GM23248 (cell line): Measurements from ENCODE around the gene DTNA.

Source experiments
- EZH2 ChIP-seq: fragments of 200-600 bp; sonication (generic); IDR thresholded peaks from 2 replicates; pipeline ENCODE4 v1.6.1; 2018; ENCODE audit warnings: antibody characterized with exemption, mild to moderate bottlenecking; ENCODE audit not compliant: insufficient read depth, poor library complexity, severe bottlenecking
- EZH2phosphoT487 ChIP-seq: fragments of 200-600 bp; sonication (generic); IDR thresholded peaks from 2 replicates; pipeline ENCODE4 v1.6.1; 2018; ENCODE audit warnings: antibody characterized with exemption, moderate library complexity, mild to moderate bottlenecking, low read depth; ENCODE audit not compliant: insufficient read depth

DNA sequence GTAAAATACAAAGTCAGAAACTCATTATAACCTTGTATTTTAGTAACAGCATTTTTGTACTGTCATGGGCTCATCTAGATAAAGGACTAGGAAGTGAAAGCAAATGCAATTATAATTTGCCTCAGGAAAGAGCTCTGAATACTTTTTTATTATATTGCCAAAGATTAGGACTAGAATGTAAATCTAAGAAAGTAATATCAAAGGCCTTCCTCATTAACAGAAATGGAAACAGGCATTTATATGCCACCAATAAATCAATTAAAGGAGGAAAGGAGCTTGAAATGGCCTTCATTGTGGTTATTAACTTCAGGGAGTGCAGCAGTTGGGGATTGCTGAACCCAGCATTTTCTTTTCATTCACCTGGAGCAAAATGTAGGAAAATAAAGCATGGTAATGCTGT is 39.6 kb downstream of the DTNA start:
- TF ChIP-seq EZH2 (no peak), EZH2phosphoT487 (no peak)
